ENCODE data around the gene ASTN1.

The ASTN1 gene

DNA sequence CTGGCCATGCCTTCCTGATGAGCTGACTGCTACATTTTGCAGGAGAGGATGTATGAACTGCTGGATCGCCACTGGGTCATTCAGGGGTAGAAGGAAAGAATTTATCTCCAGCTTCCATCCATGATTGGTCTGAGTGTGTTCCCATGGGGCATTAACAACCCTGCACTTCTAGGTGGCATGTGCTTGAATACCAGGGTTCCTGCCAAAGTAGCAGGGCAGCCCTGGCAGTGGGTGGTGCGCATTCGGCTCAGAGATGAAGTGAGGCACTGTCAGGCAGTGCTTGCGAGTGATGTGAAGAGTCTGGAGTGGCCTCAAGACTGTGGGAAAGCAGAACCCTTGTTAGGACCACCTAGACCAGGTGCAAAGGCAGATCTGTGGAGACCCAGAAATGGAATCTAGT is 294.9 kb downstream of the ASTN1 start:
- DNase-seq = no peak

DNA sequence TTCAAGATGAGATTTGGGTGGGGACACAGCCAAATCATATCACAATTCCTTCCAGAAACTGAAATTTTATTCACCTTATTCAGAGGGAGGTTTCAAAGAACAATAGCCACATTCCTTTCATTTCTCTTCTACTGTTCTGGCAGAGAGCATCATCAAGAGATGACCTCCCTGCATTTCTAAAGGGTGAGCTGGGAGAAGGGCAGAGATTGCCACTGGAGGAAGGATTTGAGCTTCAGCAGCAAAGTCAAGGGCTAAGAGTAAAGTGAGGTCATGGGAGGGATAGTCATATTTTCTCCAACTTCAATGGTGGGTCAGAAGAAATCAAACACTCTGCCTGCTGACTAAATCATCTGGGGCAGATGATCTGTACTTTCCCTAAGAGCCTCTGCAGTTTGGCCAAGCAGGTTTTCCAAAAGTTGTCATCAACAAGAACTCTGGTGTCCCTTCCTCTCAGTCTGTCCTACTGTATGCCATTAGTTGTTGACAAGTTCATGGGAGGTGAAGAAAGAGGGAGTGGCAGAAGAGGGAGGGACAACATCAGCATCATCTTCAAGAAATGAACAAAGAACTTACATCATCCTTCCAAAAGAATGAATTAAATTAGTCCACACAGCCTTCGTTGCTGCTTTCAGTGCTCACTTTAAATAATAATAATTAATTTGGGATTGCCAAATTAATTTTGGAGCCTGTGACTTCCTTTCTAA is 298.3 kb downstream of the ASTN1 start:
- DNase-seq = no peak

DNA sequence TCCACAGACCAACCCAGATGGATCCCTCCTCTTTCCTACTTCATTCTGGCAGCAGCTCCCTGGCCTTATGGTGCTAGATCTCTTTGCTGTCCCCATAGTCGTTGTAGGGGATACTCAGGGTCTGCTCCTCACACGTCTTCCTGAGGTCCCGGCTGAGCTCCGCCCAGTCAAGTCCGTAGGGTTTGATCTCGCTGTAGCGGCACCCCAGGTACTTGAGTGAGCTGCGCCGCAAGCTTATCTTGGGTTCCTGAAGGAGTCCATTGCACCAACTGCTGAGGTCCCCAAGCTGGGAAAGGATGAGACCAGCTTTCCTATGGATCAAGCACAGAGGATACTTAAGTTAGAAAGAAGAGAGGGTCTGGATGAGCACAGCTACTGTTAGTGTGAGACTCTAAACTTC is 300.3 kb downstream of the ASTN1 start:
- DNase-seq = no peak

DNA sequence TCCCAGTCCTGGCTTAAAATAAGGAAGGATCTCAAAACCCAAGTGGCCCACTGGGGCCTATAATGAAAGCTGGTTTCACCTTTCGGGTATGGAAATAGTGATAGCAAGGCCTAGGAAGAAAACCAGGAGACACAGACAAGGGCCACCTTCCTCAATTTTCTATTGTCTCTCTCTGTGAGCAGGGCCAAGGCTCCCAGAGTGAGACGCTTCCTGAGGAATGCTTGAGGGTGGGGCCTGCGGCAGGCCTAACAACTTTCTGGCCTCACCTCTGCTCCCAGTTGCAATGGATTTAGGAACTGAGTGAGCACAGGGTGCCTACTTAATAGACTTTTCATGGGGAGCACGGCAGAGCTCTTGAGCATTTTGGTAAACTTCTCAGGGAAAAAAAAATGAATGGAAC is 300.9 kb downstream of the ASTN1 start:
- DNase-seq = no peak

DNA sequence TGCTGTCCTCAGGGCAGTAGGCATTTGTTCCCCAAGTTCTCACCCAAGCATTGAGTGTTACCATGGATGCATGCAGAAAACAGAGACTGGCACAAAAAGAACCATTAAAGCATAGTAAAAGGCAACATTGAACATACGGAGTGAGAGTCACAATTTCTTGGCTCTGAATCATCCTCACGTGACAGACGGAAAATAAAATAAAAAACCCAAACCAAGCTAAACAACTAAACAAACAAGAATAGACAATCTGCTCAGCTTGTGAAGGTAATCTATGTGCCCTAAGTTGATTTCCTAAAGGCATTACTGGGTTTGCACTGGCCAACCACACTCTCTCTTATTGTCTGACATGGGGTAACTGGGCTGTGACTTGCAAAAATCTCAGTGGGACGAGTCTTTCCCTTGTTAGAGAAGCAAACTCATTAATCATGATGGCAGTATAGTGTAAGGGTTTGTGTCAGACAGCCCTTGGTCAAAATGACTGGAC is 306.0 kb downstream of the ASTN1 start:
- DNase-seq = no peak

DNA sequence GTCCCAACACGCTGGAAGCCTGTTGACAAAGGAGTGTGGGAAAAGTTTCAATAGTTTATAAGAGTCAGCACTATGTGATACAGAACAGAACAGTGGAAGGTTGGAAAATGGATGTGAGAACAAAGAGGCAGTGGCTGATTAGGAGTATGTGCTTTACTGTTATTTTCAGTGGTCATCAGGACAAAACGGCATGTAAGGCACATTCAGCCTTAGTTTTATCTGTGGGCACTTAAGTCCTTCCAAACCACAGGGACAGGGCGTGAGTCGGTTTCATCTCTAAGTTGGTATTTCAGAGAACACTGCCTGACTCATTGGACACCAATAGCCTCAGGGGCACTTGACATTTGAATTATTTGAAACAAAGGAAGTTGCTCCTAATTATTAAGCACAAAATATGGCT is 306.9 kb downstream of the ASTN1 start:
- DNase-seq = no peak

DNA sequence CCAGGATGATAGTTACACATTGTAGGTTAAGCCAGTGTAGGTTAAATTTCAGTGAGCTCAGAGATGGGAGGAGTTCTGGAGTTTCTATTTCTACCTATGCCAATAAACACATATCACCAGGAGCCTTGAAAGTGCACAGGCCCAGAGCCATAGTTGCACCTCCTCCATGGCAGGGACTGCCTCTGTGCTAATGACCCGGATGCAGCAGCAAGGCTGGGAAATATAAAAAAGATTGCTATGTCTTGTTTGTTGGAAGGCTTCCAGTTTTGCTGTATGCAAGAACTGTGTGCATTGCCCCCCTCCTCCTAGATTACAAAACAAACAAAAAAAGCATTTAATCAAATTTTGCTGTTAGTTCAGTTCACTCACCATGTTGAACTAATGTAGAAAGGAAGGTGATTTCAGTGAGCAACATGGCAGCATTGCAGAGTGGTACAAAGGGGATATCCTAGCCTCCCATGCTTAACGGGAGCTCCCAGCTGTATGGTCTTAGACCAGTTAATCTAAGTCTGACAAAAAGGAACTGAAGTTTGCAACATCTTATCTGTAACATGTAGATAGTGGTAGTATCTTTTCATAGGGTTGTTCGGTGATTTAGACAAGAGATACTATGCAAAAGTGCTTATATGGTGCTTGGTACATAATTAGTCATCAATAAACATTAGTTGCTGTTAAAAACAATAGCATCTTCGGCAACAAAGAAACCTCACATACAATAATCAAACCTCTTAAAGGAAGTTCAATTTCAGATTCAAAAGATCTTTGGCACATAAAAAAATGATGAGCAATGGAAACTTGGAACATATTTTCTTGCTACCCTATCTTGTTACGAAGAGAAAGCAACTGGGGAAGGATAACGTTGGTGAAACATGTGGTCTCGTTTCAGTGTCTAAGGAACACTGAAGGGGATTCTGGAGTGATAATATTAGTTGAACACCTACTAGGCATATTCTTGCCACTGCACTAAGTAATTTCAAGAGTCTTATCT is 309.5 kb downstream of the ASTN1 start:
- DNase-seq = no peak

DNA sequence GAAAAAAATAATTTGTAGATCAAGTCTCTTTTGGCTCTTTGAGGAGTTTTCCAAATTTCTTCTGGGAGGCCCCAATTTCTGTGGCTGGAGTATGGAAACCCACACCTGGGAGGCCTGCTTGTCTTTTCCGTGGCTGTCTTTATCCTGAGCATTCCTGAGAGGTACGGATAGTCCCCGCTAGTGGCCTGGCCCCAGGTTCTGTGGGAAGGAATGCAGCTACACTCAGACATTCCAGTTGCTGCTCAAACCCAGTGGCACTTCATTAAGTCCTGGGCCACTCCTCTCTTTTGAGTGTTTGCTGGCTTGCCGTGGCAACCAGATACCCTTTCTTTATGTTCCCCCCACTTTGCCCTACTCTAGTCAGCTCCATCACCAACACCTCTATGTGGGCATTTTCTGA is 310.4 kb downstream of the ASTN1 start:
- no peak for DNase-seq

DNA sequence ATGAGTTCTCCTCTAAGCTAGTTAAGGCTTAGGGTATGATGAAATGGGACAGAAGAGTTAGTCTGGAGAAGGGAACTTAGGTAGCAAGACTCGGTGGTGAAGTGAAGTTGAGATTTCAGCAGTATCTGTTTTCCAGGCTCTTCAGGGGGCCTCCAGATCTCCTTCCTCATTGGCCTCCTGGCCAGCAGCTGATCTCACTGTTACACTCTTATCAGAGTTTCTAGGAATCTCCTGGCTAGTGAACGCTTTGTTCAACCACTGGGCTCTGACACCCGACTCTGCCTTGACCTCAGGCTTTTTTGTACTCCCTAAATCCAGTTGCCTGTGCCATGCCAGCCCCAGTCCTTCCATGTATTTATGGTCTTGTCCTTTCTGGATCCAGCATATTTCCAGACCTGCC is 311.0 kb downstream of the ASTN1 start:
- no peak for DNase-seq

DNA sequence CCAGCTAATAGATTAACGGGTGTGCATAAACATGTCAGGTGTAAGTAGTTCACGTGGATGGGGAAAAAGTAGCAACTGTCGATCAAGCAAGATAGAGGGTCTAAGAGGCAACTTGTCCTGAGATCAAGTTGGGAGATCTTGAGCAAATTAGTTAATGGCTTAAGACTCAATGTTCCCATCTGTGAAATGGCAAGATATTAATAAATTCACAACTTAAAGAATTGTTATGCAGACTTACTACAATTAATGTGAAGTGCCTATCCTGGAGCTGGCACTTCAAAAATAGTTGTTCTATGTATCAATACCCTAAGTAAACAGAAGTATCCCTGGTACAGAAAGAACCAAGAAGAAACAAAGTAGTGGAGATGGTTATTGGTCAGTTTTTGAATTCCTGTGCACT is 312.4 kb downstream of the ASTN1 start:
- DNase-seq = no peak

DNA sequence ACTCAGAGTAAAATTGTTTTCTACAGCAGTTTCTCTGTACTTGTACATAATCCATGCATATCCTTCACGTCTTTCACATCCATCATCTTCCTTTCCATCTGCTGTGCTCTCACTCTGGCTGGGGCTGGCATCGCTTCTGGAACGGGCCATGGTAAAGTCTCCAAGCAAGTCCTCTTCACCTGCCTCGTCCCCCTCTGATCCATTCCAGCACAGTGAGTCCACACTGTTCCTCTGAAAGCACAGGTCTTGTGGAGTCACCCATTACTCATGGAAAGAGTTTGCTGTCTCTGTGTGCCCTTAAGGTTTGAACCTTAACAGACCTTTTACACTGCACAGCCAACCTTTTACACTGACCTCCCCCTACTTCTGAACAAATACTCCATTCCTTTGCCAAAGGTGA is 313.6 kb downstream of the ASTN1 start:
- no peak for DNase-seq

DNA sequence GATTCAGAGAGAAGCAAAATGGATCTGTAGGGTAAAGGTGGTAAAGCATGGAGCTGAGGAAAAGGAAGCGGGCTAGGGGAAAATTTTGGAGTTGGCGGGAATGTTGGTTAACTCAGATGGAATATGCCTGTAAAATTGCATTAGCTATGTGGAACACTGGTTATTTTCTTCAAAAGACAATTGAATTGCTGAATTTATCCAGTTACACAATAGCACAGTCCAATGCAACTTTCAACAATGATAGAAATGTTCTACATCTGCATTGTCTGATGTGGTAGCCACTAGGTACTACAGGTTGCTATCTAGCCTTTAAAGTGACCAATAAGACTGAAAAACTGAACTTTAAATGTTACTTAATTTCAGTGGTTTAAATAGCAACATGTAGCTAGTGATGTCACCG is 315.2 kb downstream of the ASTN1 start:
- no peak for DNase-seq

DNA sequence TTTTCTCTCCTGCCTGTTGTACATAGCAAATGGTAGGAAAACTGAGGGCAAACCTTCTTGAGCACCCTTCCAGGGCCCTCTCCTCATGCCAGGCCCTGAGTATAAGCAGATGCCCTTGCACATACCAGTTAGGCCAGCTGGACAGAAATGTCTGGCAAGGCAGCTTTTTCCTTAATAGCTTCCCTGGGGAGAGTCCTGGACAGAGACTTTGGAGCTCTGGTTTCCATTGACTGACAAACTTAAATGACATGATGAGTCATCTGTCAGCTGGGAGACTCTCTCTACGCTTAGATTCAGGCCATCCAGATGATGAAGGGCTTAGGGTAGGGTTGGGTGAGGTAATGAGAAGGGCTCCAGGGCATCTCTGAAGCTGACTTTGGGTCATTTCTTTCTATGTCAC is 317.5 kb downstream of the ASTN1 start:
- DNase-seq = no peak

DNA sequence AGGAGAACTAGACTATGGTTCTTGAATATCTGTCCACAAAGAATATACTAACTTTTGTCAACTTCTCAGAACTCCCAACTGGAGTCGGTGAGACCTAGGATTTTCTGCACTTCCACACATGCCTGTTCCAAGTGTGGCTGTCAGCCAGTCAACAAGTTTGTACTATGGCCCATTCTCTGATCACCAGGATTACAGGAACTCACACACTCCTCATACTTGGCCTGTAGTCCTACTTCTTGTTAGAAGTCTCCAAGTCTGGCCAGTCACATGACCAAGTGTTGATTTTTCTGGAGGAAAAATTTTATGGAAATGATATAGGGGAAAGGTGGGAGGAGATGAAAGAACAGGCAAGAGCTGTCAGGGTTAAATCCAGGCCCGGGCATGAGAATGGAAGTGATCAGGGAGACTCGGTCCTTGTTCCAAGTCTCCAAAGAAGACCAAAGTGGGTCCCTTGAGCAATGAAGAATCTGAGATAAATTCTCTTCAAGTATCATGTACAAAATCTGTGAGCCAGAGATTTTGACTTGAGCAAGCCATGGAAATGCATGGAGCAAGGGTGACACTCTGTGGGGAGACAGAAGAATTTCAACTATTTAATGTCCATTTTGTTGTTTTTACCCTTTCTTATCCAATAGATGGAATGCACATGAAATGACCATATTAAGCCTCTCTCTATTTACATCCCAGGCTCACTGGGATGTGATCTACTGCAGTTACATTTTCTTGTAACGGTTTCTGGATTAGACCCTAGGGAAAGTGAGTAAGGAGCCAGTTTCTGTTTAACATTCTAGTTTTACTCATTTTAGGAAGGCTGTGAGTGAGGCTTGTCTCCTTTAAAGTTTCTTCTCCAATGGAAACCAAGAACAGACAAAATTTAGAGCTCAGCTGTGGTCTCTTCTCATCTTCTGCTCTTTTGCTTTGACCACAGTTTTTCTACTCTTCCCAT is 320.9 kb downstream of the ASTN1 start:
- DNase-seq = peak; percentile 1 to 20

DNA sequence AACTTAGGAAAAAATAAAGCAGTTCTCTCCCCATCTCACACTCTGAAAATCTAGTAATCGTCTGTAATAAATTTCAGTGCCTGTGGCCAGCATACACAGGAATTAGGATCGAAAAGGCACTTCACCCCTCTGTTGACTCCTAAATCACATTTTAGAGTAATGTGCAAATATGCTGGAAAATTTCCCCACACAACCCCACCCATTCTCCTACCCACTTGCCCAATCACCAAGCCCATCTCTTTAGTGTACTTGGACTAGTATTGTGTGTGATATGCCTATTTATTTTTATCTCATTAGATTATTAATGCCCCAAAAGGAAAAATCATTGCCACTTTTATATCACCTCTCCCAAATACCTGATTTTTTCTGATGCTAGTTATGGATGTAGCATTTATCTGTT is 323.3 kb downstream of the ASTN1 start:
- DNase-seq = no peak

DNA sequence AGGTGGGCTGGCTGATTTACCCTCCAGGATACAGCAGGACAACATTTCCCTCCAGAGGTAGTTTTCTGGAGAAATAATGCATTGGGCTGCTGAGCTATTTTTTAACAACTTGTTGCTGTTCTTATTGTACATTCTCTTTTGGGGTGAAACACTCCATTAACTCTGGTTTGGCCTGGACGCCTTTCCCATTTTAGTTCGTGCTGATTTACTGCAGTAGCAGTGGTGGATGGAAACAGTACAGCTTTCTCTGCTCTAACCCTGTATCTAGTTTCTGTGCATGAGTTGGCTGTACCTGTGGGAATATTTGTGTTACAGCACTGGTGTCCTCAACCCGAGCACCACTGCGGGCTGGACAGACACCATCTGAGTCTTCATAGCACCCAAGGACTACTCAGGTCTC is 325.3 kb downstream of the ASTN1 start:
- no peak for DNase-seq

DNA sequence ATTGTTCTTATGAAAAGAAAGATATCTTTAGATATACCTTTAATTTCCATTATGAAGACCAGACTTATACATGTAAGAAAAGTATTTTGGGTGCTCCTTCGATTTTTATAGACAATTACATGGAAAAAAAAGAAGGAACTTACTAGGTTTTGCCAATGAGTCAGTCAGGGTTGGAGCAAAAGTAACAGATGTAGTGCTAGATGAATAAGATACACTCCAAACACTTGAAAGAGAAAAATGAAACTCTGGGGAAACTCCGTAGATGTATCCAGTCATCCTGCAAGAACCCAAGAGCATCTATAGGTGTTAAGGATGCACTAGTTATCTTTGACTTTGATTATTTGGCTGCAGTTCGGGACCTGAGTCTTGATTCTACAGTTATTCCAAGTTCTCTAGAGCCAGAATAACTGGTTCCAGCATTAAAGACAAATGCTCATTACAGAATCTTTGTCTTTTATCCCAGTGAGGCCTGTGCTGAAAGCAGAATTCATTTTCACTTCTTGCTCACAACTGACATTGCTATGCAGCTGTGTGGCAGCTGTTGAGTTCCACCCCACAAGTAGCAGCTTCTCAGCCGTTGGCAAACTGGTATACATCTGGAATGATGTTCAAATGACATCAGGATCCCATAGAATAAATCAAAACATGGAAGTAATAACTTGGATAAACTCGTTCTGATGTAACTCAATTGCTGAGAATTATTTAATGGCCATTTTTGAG is 326.1 kb downstream of the ASTN1 start:
- DNase-seq = no peak

DNA sequence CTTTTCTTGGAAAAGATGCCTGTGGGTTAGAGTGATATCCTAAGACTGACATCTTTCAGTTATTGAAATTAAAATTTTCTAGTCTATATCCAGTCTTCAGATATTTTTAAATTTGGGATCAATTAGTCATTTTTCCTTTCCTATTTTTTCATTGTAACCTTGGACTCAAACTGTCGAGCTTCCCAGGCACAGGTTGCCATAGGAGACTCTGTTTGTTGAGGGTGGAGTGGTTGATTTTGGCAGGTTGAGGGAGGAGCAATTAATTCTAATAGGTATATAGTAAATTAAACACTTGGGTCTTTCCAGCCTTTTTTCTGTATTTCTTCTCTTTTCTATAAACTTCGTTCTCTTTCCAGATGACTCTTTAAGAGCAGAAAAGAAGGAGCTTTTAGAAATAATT is 326.8 kb downstream of the ASTN1 start:
- DNase-seq = no peak

DNA sequence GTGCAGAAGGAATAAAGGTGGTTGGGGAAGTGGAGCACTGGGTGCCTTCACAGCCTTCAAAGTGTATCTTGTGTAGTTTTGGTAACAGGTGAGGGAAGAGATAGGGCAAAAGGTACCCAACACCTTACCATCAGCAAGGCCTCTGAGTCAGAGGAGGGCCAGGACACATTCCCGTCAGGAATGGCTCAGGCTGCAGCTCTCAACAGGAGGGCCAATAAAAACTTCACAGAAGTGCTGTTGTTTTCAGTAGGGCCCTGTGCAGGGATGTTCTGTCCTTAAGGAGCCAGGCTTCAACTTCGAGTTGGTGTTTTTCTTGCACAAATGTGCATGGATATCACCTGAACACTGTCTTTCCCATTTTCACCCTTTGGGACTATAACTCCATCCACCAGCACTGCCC is 333.4 kb downstream of the ASTN1 start:
- DNase-seq = no peak

DNA sequence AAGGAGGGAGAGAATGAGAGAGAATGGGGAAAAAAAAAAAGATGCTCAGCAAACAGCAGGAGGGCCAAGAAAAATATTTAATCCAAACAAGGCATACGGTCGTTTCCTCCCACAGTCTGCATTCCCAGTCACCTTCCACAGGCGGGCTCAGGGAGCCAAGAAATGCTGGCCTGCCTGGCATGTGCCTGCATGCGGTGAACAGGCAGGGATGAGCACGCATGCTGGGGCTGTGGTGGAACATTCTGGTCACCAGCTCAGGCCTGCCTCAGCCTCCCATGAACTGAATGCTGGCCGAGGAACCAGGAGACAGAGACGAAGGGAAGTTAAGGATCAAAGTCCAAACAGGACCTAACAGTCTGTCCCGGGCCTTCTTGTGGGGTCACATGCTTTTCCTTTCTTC is 335.3 kb downstream of the ASTN1 start:
- DNase-seq = no peak

DNA sequence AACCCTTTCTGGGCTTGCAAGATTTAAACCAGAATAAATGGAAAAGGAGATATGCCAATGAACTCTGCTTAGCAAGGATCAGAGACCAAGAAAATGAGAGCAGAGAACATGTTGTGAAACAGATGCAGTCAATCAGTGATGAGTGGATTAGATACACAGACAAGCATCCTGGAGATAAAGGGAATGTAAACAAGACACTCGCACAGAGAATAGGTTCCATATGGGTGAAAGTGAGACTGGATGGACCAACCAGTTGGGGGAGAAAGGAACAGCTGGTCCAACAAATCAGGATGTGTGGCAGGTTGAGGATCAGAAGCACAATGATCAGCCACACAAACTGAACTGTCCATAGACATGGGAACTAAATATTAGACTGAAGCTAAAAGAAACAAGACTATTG is 338.2 kb downstream of the ASTN1 start:
- no peak for DNase-seq

DNA sequence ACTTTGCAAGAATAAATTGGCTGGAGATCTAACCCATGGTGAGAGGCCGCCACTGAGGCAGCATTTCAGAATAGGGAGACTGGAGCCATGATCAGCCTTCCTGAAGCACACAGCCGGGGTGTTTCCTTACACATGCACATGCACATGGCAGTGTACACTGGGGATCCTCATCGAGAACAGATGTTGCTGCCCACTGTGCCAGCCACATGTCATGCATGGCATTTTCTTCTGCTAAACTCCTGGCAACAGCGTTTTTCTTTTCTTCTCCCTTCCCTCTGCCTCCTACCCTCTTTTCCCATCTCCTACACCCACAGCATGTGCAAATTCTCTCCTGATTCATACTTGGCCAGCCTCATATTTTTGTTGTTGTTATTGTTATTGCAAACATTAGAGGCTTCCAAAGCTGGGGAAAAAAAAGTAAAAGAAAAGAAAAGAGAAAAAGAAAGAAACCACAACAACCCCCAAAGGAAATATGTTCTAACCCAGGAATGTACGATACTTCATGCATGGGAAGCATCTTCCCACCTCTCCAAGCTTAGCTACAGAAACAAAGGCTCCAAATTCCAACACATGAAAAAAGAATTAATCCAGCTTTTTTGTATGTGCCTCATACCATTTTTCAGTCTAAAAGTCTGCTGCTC is 344.0 kb downstream of the ASTN1 start:
- DNase-seq = no peak

Measured in AML-193 (cell line).